Measurements from ENCODE around the gene CNTN4. TPM values are rescaled to one million over a fixed set of nuclear protein-coding genes. Genes with fewer than 3 reads are reported as not detected.

CNTN4 gene
- total and polyA plus RNA-seq, 9 donors, result 0.35 to 16.7 (median 3.0) TPM

- intact Hi-C loops (cut with DNase I), result no loop called here
- TF ChIP-seq POLR2A (IDR thresholded peaks at IDR 0.05) (no peak), EP300 (IDR thresholded peaks at IDR 0.05) (no peak)
- TF ChIP-seq, protein P1, sequence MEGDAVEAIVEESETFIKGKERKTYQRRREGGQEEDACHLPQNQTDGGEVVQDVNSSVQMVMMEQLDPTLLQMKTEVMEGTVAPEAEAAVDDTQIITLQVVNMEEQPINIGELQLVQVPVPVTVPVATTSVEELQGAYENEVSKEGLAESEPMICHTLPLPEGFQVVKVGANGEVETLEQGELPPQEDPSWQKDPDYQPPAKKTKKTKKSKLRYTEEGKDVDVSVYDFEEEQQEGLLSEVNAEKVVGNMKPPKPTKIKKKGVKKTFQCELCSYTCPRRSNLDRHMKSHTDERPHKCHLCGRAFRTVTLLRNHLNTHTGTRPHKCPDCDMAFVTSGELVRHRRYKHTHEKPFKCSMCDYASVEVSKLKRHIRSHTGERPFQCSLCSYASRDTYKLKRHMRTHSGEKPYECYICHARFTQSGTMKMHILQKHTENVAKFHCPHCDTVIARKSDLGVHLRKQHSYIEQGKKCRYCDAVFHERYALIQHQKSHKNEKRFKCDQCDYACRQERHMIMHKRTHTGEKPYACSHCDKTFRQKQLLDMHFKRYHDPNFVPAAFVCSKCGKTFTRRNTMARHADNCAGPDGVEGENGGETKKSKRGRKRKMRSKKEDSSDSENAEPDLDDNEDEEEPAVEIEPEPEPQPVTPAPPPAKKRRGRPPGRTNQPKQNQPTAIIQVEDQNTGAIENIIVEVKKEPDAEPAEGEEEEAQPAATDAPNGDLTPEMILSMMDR (IDR thresholded peaks at IDR 0.05), result no peak
Observed at GRCh38 chr3:2370317-2370716, 271.7 kb downstream of the CNTN4 start.

GRCh38 chr3:2372306-2372705 lies 273.6 kb downstream of the CNTN4 start:
- Histone ChIP-seq H3K27ac (no peak overlapping the region), H3K36me3 (no peaks in the 10 kb centered on the region), H3K27me3 (no peaks in the 10 kb centered on the region), H3K4me3 (no peak overlapping the region), H3K4me1 (ENCODE audit: insufficient read depth) (no peaks in the 10 kb centered on the region), H3K9me3 (no peaks in the 10 kb centered on the region)
- WGBS, 3 donors, result 26 to 39% (median 37%) methylated on average over 1 of the region's 1 CpG
- TF ChIP-seq, protein P1 (IDR thresholded peaks at IDR 0.05), result no peak
- TF ChIP-seq EP300 (IDR thresholded peaks at IDR 0.05) (no peak), POLR2A (IDR thresholded peaks at IDR 0.05) (no peak)
- no peak for DNase-seq
- intact Hi-C loops (cut with DNase I), result no loop called here

More at GRCh38 chr3:2370317-2370716, 271.7 kb downstream of the CNTN4 start:
- Histone ChIP-seq H3K4me3 (no peak overlapping the region), H3K27ac (no peak overlapping the region), H3K4me1 (ENCODE audit: insufficient read depth) (no peaks in the 10 kb centered on the region), H3K36me3 (no peaks in the 10 kb centered on the region), H3K9me3 (no peaks in the 10 kb centered on the region), H3K27me3 (no peaks in the 10 kb centered on the region)
- DNase-seq, result no peak

DNA sequence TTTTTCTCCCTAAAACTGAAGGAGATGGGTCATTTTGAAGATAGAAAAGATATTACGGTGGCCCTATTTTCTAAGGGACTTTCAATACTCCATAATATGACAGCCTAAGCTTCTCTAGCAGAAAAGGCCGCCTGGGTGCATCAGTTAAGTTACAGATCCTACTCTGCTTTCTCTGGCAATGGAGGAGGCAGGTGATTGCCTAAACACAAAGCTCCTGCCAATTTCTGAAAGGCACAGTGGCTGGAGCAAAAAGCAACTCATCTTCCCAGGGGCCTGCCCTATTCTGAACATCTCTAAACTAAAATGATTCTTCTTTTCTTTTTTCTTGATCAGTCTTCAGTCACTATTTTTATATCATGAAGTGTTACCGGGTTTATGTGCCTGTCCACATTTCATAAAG lies 276.7 kb downstream of the CNTN4 start:
- no peak for DNase-seq
- intact Hi-C loops (cut with DNase I), result no loop called here
- TF ChIP-seq EP300 (IDR thresholded peaks at IDR 0.05) (no peak), POLR2A (IDR thresholded peaks at IDR 0.05) (no peak)
- TF ChIP-seq, protein P1 (IDR thresholded peaks at IDR 0.05), result no peak
- Histone ChIP-seq H3K9me3 (no peaks in the 10 kb centered on the region), H3K4me1 (ENCODE audit: insufficient read depth) (no peaks in the 10 kb centered on the region), H3K27ac (no peak overlapping the region), H3K4me3 (no peak overlapping the region), H3K27me3 (no peaks in the 10 kb centered on the region), H3K36me3 (no peaks in the 10 kb centered on the region)
- 73 to 80% (median 78%) methylated on average over 3 of the region's 3 CpGs for WGBS, 3 donors

GRCh38 chr3:2377281-2377680 lies 278.6 kb downstream of the CNTN4 start:
- Histone ChIP-seq H3K4me1 (ENCODE audit: insufficient read depth) (no peaks in the 10 kb centered on the region), H3K36me3 (no peaks in the 10 kb centered on the region), H3K4me3 (no peak overlapping the region), H3K27ac (no peak overlapping the region), H3K9me3 (no peaks in the 10 kb centered on the region), H3K27me3 (no peaks in the 10 kb centered on the region)
- 3 to 12% (median 11%) methylated on average over 1 of the region's 1 CpG for WGBS, 3 donors
- intact Hi-C loops (cut with DNase I), result no loop called here
- TF ChIP-seq, protein P1 (IDR thresholded peaks at IDR 0.05), result no peak
- TF ChIP-seq POLR2A (IDR thresholded peaks at IDR 0.05) (no peak), EP300 (IDR thresholded peaks at IDR 0.05) (no peak)
- DNase-seq, result no peak

Measured in ovary (tissue), 9 donors.